LNCaP clone FGC (cell line): Measurements from ENCODE around the gene BLID.

Experiments used
- DNase-seq: peaks from one replicate; pipeline ENCODE4 v3.0.0-alpha.2; 2011; ENCODE audit warnings: low read depth
- H3K4me3 ChIP-seq: 2 replicates; pipeline ENCODE4 v1.5.1; 2011; ENCODE audit warnings: mild to moderate bottlenecking, low read depth, low read length, control low read depth
- TF ChIP-seq, protein P1 (sequence below): IDR thresholded peaks from 2 replicates; pipeline ENCODE4 v1.5.1; 2012; ENCODE audit warnings: mild to moderate bottlenecking; ENCODE audit not compliant: control insufficient read depth, insufficient read depth; ENCODE audit errors: extremely low read depth

Gene BLID

DNA sequence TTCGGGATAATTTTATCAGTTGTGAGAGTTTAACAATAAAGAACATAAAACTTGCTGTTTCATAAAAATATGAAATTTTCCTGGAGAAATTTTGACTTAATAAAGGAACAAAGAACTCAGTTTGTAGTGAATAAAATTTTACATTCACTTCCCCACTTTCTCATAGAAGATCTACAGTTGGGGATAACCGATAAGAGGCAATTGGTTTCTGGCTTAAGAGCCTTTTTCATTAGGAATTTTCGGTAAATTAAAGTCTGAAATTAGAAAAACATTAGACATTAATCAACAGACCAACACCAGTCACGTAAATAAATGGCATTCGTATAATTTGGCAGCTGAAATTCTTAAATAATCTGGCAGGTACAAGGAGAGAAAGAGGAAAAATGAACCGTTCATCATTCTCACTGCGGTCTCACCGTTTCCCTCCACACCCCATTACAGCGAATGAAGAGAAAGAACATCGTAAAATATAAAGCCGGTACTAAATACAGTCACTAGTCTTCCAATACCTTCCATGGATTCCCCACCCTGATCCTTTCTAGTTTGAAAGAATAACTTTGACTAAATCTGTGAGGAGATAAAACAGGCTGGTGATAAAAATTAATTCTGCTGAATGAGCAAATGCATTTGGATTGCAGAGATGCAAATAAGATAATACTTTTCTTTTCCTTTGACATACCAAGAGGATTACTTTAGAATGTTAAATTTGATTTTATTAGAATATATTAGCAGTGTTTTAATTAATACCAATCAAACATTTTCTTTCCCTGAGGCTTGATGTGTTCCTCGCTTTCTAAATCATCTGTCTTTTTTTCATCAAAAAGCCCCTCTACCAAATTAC lies 19.5 kb downstream of the BLID start:
- no peak overlapping the region for H3K4me3 ChIP-seq
- DNase-seq = no peak
- TF ChIP-seq, protein P1, sequence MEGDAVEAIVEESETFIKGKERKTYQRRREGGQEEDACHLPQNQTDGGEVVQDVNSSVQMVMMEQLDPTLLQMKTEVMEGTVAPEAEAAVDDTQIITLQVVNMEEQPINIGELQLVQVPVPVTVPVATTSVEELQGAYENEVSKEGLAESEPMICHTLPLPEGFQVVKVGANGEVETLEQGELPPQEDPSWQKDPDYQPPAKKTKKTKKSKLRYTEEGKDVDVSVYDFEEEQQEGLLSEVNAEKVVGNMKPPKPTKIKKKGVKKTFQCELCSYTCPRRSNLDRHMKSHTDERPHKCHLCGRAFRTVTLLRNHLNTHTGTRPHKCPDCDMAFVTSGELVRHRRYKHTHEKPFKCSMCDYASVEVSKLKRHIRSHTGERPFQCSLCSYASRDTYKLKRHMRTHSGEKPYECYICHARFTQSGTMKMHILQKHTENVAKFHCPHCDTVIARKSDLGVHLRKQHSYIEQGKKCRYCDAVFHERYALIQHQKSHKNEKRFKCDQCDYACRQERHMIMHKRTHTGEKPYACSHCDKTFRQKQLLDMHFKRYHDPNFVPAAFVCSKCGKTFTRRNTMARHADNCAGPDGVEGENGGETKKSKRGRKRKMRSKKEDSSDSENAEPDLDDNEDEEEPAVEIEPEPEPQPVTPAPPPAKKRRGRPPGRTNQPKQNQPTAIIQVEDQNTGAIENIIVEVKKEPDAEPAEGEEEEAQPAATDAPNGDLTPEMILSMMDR = no peak

DNA sequence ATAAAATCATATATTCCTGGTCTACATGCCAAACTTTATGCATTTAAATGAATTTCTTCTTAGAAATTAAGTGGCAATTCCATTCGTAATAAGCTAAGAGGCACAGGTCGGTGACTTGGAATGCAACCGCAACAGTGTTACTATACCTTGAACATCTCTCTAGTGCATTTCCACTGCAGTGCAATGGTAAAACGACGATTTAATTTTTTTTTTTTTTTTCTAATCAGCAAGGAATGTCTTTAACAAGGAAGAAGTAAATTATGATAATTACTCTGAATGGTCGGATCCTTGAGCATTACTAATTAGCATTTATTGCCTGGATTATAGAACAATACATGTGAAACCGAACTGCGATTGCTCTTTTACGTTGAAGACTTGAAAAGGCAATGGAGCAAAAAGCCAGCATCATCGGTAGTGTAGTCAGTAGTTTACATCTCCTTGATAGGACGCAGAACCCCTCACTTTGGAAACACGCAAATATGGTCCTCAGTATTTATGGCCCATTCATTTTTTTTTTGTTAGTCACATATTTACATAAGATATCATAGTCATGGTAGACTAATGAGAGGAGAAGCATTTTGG lies 20.2 kb downstream of the BLID start:
- no peak for DNase-seq
- TF ChIP-seq, protein P1 = no peak
- H3K4me3 ChIP-seq = no peak overlapping the region

DNA sequence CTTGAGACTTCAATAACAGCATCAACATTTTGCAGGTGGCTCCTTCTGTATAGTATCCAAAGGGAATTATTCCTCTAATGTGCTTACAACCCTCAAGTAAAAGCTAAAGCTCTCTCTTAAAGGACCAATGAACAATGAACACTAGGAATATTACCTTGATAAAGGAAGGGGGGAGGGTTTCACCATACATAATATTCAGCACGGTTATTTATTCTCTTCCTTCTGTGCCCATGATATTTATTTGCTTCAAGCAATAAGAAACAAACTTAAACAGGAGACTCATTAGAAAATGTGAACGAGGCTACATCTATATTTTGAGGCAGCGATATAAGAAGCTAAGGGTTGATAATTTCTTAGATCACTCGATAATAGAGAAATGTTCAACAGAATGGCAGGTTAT lies 21.2 kb downstream of the BLID start:
- TF ChIP-seq, protein P1 = no peak
- DNase-seq = no peak
- no peak overlapping the region for H3K4me3 ChIP-seq

DNA sequence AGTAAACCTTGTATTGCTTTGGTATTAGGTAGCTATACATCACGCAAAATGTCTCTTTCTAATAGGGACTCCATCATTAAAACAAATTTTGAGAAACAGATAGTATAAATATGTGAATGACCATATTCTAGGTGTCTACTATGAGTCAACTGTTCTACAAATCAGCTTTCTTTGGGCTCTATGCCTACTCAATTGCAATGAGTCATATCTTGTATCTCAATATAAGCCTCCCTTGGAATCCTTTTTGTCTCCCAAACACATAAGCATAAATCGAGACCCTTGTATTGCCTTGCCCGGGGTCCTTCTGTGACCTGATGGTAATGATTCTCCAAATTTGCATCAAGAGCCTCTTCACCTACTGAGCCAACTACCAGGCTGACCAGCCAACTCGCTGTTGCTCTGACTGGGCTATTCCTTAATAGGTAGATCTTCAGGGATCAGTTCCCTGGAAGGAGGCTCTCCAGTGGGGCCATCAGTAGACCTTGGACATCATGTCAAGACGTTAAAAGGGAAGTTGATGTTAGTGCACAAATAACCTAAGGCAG lies 22.2 kb downstream of the BLID start:
- H3K4me3 ChIP-seq = no peak overlapping the region
- no peak for DNase-seq
- TF ChIP-seq, protein P1 = no peak

DNA sequence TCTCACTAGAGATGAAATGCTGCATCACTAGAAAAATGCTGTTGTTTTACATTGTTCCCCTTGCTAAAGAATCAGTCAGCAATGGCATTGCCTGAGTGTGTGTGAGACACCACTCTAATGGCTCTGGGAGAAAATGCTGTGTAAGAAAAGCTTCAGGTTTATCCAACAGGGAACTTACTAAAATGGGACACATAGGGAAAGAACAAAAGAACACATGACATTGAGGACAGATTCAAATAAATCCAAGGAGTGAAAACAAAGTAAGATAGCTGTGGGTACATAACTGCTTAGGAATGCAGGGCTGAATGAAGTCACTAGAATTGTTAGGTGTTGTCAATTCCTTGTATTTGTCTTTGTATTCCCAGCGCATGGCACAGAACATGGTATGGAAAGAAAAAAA lies 24.2 kb downstream of the BLID start:
- no peak for DNase-seq
- no peak overlapping the region for H3K4me3 ChIP-seq
- TF ChIP-seq, protein P1 = no peak

DNA sequence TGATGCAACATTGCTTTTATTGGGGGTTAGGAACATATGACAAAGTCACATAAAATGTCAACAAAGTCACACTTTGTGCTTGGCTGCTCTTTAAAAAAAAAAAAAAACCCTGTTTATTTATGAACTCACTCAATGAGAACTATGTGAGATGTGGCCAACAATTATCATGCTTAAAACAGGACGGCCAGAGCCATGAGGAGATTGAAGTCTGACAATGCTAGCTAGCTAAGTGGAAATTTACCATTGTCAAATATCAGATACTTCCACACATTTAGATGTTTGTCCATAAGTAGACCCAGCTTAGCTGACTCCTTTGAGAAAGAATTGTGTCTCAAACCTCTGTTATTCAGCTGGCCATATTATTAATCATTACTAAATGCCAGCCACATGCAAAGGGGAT lies 26.9 kb downstream of the BLID start:
- TF ChIP-seq, protein P1 = no peak
- DNase-seq = no peak

GRCh38 chr11:122085712-122086111 lies 30.3 kb downstream of the BLID start:
- TF ChIP-seq, protein P1 = no peak
- no peak for DNase-seq
- H3K4me3 ChIP-seq = no peak overlapping the region

More for the DNA sequence above, 26.9 kb downstream of the BLID start:
- H3K4me3 ChIP-seq = no peak overlapping the region
